HepG2 (cell line): ENCODE data around the gene CST3. TPM values are rescaled to one million over a fixed set of nuclear protein-coding genes. Genes with fewer than 3 reads are reported as not detected.
A peak's percentile ranks its signal among the peaks of the same experiment; 100 is the strongest.

Experiments
- ARID5B ChIP-seq: IDR thresholded peaks from 2 replicates; pipeline ENCODE4 v1.4.0; 2020; ENCODE audit warnings: mild to moderate bottlenecking, missing genetic modification reagents
- ATF7 ChIP-seq, 2 experiments: fragments of 450-650 bp in 1 of 2; sonication (generic) in 1 of 2; formaldehyde crosslinking in 1 of 2; IDR thresholded peaks; 2 replicates each; pipeline versions ENCODE4 v1.4.0 to v1.6.1; 2016 to 2020; ENCODE audit warnings: antibody characterized with exemption in 1 of 2, mild to moderate bottlenecking in 1 of 2, missing genetic modification reagents in 1 of 2
- CEBPG ChIP-seq: IDR thresholded peaks from 2 replicates; pipeline ENCODE4 v1.6.1; 2016
- DPF2 ChIP-seq: sonication (generic); formaldehyde crosslinking; IDR thresholded peaks from 2 replicates; pipeline ENCODE4 v1.4.0; 2020; ENCODE audit warnings: mild to moderate bottlenecking, low read depth, missing genetic modification reagents, borderline replicate concordance
- FOSL2 ChIP-seq: sonication (generic); formaldehyde crosslinking; IDR thresholded peaks from 2 replicates; pipeline ENCODE4 v1.4.0; 2020; ENCODE audit warnings: missing genetic modification reagents
- HNF4A ChIP-seq: sonication (generic); formaldehyde crosslinking; IDR thresholded peaks from 2 replicates; pipeline ENCODE4 v1.4.0; 2020; ENCODE audit warnings: missing genetic modification reagents
- KDM6A ChIP-seq: IDR thresholded peaks from 2 replicates; pipeline ENCODE4 v1.6.1; 2016; ENCODE audit warnings: low read depth
- KLF11 ChIP-seq: IDR thresholded peaks from 2 replicates; pipeline ENCODE4 v1.6.1; 2016; ENCODE audit warnings: missing compliant biosample characterization
- SALL1 ChIP-seq: sonication (generic); formaldehyde crosslinking; IDR thresholded peaks from 2 replicates; pipeline ENCODE4 v1.8.0; 2022; ENCODE audit warnings: mild to moderate bottlenecking, missing genetic modification reagents
- TARDBP ChIP-seq: sonication (generic); formaldehyde crosslinking; IDR thresholded peaks from 2 replicates; pipeline ENCODE4 v1.8.0; 2022; ENCODE audit warnings: mild to moderate bottlenecking, missing genetic modification reagents
- TEAD3 ChIP-seq: optimal IDR thresholded peaks from 2 replicates; pipeline ENCODE3; 2016; ENCODE audit warnings: borderline replicate concordance
- ZBTB43 ChIP-seq: sonication (generic); formaldehyde crosslinking; conservative IDR thresholded peaks from 2 replicates; pipeline ENCODE4 v1.4.0; 2020; ENCODE audit warnings: missing genetic modification reagents
- ZNF34 ChIP-seq: sonication (generic); formaldehyde crosslinking; IDR thresholded peaks from 2 replicates; pipeline ENCODE4 v1.4.0; 2020; ENCODE audit warnings: mild to moderate bottlenecking, missing genetic modification reagents, borderline replicate concordance
- ZNF362 ChIP-seq: sonication (generic); formaldehyde crosslinking; IDR thresholded peaks from 2 replicates; pipeline ENCODE4 v1.4.0; 2020; ENCODE audit warnings: missing genetic modification reagents, mild to moderate bottlenecking, borderline replicate concordance
- ZNF644 ChIP-seq: IDR thresholded peaks from 2 replicates; pipeline ENCODE4 v1.6.1; 2016; ENCODE audit warnings: low read depth
- ZSCAN5A ChIP-seq: sonication (generic); formaldehyde crosslinking; IDR thresholded peaks from 2 replicates; pipeline ENCODE4 v1.8.0; 2022; ENCODE audit warnings: mild to moderate bottlenecking, missing genetic modification reagents, borderline replicate concordance
- polyA plus RNA-seq, 8 experiments: library from polyadenylated mRNA; depleted of rRNA in 3 of 8; stranded (reverse) in 7 of 8; unstranded in 1 of 8; fragments of >200 nt; fragmentation: Illumina TruSeq in 4 of 8; extraction: Trizol in 4 of 8; gene quantifications; 2 replicates each; pipeline versions ENCODE4 v1.2.1 to v1.2.3, GENCODE V29; 2011 to 2016; ENCODE audit warnings: low read depth in 4 of 8, missing spikeins in 1 of 8, mixed read lengths in 1 of 8; ENCODE audit not compliant: insufficient read depth in 1 of 8
- total RNA-seq, 5 experiments: library from RNA; depleted of rRNA; stranded (reverse); fragments of >200 nt; fragmentation: Illumina TruSeq; extraction: Trizol; gene quantifications; 2 replicates each; pipeline ENCODE4 v1.2.3, GENCODE V29; 2016; ENCODE audit warnings: low read depth in 1 of 5
- TF ChIP-seq, protein P1 (sequence below): sonication (generic); formaldehyde crosslinking; IDR thresholded peaks from 2 replicates; pipeline ENCODE4 v1.4.0; 2020; ENCODE audit warnings: missing genetic modification reagents, borderline replicate concordance

CST3 gene
- total and polyA plus RNA-seq, 2 of the 13 experiments (the other 11 are each of a cell fraction or from before 2014, with no cell fraction given): 690 to 1,005 TPM

- peak; percentile 59; the same call in 1 of the 2 replicates for TF ChIP-seq ZNF362 (CRISPR knock-in tag)
- peak; percentile 61; the same call in 1 of the 2 replicates for TF ChIP-seq SALL1 (CRISPR knock-in tag)
- peak; percentile 97 for TF ChIP-seq CEBPG (CRISPR knock-in tag)
- TF ChIP-seq, protein P1, sequence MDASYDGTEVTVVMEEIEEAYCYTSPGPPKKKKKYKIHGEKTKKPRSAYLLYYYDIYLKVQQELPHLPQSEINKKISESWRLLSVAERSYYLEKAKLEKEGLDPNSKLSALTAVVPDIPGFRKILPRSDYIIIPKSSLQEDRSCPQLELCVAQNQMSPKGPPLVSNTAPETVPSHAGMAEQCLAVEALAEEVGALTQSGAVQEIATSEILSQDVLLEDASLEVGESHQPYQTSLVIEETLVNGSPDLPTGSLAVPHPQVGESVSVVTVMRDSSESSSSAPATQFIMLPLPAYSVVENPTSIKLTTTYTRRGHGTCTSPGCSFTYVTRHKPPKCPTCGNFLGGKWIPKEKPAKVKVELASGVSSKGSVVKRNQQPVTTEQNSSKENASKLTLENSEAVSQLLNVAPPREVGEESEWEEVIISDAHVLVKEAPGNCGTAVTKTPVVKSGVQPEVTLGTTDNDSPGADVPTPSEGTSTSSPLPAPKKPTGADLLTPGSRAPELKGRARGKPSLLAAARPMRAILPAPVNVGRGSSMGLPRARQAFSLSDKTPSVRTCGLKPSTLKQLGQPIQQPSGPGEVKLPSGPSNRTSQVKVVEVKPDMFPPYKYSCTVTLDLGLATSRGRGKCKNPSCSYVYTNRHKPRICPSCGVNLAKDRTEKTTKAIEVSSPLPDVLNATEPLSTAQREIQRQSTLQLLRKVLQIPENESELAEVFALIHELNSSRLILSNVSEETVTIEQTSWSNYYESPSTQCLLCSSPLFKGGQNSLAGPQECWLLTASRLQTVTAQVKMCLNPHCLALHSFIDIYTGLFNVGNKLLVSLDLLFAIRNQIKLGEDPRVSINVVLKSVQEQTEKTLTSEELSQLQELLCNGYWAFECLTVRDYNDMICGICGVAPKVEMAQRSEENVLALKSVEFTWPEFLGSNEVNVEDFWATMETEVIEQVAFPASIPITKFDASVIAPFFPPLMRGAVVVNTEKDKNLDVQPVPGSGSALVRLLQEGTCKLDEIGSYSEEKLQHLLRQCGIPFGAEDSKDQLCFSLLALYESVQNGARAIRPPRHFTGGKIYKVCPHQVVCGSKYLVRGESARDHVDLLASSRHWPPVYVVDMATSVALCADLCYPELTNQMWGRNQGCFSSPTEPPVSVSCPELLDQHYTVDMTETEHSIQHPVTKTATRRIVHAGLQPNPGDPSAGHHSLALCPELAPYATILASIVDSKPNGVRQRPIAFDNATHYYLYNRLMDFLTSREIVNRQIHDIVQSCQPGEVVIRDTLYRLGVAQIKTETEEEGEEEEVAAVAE (CRISPR knock-in tag): peak; percentile 57; the same call in 1 of the 2 replicates
- peak; percentile 84 for TF ChIP-seq ARID5B (CRISPR knock-in tag)
- TF ChIP-seq ATF7 (IDR thresholded peaks at IDR 0.05): peak; percentile 51
- no peak for TF ChIP-seq ATF7 (CRISPR knock-in tag; IDR thresholded peaks at IDR 0.05)
- TF ChIP-seq TARDBP (CRISPR knock-in tag): peak; percentile 65; the same call in 1 of the 2 replicates
- TF ChIP-seq ZBTB43 (CRISPR knock-in tag): 0 out of 2 replicates have a peak, but pooled peaks have one; percentile 26
- peak; percentile 93 for TF ChIP-seq HNF4A
- TF ChIP-seq ZSCAN5A: peak; percentile 65; the same call in 1 of the 2 replicates
- TF ChIP-seq TEAD3 (CRISPR knock-in tag): peak; percentile 74
- no peak for TF ChIP-seq ZNF34
- 0 out of 2 replicates have a peak, but pooled peaks have one; percentile 21 for TF ChIP-seq DPF2 (CRISPR knock-in tag)
- TF ChIP-seq ZNF644: peak; percentile 45; the same call in 1 of the 2 replicates
- TF ChIP-seq FOSL2: peak; percentile 38
- TF ChIP-seq KLF11 (CRISPR knock-in tag): no peak
- TF ChIP-seq KDM6A (CRISPR knock-in tag): 0 out of 2 replicates have a peak, but pooled peaks have one; percentile 26
These were observed 12.2 kb upstream of the CST3 start (continued) for GRCh38 chr20:23649830-23650417.
